GM18951 (cell line): ENCODE results near the gene FGFR1OP2.
A peak's percentile ranks its signal among the peaks of the same experiment; 100 is the strongest.

Source experiments
- POLR2A ChIP-seq: IDR thresholded peaks from 4 replicates; pipeline ENCODE4 v1.6.1; 2011; ENCODE audit warnings: mild to moderate bottlenecking; ENCODE audit not compliant: insufficient read length, insufficient read depth; ENCODE audit errors: extremely low read depth
- in situ Hi-C: fragments of 300-500 bp; cut with MboI; formaldehyde crosslinking; loops from one replicate; pipeline ENCODE4 v1.12.0; 2022; ENCODE audit warnings: low sequenced_read_pairs, mixed read lengths, inconsistent platforms; ENCODE audit not compliant: unreplicated experiment

Gene FGFR1OP2

DNA sequence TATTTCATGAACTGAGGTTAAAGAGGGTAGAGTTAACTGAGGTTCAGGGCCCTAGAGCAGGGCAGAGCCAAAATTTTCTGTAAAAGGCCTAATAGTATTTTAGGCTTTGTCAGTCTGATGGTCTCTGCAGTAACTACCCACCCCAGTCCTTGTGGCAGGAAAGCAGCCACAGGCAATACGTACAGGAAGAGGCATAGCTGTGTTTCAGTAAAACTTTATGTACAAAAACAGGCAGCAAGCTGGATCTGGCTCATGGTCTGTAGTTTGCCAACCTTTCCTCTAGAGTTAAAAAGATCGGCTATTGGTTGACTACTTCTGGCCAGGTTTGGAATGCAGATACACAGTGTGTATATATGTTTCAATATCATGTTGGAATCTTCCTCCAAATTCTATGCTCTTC lies 58.7 kb downstream of the FGFR1OP2 start:
- TF ChIP-seq POLR2A = no peak
- in situ Hi-C loops = no loop called here

DNA sequence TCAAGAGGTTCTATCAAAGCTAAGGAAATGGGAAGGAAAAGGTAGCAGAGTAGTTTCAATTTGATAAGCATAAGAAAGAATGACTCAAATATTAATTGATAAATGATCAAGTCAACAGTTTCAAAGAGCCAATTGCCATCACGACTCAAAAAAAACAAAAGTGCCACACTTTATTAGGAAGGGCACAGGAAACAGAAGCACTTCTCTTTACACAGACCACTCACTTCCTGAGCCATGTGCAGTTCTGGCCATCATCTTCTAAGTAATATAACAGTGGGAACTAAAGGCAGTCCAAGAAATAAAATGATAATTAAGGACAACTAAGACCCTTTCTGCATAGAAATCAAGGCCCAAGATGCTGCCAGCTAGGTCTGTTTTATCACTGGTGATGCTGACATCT lies 62.7 kb downstream of the FGFR1OP2 start:
- no peak for TF ChIP-seq POLR2A
- in situ Hi-C loops = no loop called here

DNA sequence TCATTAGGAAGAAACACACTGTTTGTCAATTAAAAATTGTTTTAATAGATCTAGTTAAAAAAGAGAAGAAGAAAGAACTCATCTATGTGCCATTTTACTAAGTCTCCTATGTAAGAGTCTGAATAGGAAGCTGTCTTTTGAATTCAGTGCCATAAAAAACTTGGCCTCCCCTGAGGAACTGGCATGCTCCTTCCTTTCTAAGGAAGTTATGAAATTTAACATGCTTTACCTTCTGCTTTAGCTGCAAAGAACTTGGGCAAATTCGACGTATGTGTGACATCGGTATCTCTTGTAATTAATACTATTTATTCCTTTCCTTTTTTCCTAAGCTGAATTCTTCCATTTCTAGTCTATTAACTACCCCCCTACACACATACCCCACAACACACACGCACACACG lies 63.4 kb downstream of the FGFR1OP2 start:
- in situ Hi-C loops = no loop called here
- no peak for TF ChIP-seq POLR2A

GRCh38 chr12:27002141-27002540 lies 63.9 kb downstream of the FGFR1OP2 start:
- no peak for TF ChIP-seq POLR2A
- in situ Hi-C loops = no loop called here

DNA sequence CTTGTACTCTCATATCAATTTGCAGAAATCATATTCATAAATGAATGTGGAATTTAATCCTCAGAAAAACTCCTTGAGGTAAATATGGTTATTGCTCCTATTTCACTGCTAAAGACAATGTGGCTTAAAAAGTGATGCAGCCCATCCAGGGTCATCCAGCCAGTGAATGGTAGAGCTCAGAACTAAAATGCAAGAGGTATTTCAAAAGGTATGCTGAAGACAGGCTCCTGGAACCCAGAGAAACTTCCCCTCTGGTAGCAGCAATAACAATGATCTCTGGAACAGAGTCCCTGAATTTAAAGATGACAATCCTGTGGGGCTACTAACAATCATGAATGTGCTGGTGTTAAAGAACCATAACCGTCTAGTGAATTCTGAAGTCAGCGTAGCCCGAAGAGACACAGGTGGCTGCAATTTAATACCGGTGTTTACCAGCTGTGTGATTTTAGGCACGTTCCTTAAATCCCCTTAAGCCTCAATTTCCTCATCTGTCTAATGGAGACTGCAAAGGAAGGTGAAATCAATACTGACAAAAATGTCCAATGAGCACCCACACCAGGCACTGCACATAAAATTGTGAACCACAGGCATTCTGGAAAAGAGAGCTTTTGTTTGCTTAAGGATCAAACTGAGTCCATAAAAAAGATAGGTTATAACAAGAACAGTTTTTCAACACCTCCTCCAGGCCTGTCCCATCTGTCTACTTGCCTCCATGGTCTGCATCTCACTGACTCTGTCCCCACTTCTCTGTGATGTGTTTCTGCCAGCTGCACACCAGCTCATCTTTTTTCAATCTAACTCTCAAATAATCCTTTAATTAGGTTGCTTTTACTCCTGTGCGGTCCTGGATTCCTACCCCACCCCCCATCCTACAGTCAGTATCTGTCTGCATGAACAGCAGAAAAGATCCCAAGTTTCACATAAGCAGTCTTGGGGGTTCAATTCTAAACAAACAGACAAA lies 65.4 kb downstream of the FGFR1OP2 start:
- no peak for TF ChIP-seq POLR2A
- in situ Hi-C loops = no loop called here

- in situ Hi-C loops = no loop called here
- TF ChIP-seq POLR2A = no peak
Observed at GRCh38 chr12:27005495-27005894, 67.2 kb downstream of the FGFR1OP2 start.

DNA sequence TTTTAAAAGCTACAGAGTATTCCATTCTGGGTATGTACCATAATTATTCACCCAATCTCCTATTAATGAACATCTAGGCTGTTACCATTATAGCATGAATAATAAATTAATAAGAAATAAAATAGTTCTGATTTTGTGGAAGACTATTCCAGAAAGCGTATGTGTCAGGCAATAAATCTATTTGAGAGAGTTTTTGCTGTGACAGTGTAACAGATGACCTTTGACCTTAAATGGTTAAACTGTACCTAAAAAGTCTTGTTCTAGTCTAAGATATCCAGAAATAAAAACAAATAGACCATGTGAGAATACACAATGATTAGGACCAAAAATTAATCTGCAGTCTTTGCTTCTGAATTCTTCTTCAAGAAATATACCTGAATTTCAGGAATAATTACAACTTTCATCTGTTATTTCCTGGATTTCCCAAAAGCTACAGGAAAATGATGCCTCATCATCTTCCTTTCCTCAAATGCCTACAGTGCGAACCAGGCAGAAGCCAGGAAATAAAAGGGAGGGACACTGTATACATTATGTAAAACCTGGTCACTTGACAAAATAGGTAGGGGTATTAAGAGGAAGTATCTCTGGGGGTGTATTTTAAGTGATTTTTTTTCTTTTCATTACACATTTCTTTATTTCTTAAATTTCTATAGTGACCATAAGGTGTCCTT lies 68.7 kb downstream of the FGFR1OP2 start:
- in situ Hi-C loops = no loop called here
- TF ChIP-seq POLR2A = no peak

DNA sequence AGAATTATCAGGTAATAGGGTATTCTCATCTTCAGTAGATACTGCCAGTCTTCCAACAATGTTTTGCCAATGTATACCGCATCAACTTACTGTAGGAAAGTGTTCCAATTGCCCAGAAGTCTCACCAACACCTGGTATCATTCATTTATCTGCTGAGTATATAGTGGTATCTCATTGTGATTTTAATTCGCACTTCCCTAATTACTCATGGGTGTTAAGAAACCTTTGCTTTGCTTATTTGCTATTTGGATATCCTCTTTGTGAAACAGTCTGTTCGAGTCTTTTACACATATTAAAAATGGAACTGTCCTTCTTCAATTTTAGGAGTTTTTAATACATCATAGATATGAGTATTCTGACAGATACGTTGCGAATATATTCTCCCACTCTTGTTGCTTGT lies 69.8 kb downstream of the FGFR1OP2 start:
- TF ChIP-seq POLR2A = no peak
- in situ Hi-C loops = no loop called here

GRCh38 chr12:27009881-27010301 lies 71.6 kb downstream of the FGFR1OP2 start:
- TF ChIP-seq POLR2A = no peak
- in situ Hi-C loops = no loop called here

- in situ Hi-C loops = no loop called here
- no peak for TF ChIP-seq POLR2A
Observed at GRCh38 chr12:27012239-27012981, 74.1 kb downstream of the FGFR1OP2 start.

DNA sequence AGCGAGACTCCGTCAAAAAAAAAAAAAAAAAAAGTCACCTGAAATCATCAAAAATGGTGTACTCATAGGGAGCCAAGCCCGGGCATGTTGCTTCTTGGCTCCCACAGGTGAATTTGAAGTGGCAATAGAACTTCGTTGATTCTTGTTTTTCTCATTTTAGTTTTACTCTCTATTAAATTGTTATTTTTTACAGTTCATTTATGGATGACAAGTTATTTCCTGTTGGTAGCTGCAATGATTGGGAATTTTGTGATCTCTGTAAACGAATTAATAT lies 74.6 kb downstream of the FGFR1OP2 start:
- no peak for TF ChIP-seq POLR2A
- in situ Hi-C loops = no loop called here

DNA sequence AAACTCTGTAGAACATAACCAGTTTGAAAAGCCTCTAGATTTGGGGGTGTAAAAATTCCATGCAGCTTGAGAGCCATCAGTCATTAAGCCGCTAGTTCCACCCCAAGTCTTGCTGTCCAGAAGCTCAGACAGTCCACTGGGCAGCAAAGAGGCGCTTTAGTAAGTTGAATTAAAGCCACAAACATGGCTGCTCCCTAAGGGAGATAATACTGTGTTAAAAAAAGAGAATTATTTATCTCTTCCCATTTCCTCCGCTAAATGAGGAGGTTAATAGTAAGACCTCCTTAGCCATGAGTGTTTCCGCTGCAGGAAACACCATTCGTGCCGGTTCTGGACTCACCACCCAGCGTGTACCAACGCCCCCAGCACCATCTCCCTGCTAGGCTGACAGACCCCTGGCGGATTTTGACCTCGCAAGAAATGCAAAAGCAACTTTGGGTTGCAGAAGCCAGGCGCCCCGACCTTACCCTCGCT lies 75.4 kb downstream of the FGFR1OP2 start:
- in situ Hi-C loops = no loop called here
- no peak for TF ChIP-seq POLR2A

DNA sequence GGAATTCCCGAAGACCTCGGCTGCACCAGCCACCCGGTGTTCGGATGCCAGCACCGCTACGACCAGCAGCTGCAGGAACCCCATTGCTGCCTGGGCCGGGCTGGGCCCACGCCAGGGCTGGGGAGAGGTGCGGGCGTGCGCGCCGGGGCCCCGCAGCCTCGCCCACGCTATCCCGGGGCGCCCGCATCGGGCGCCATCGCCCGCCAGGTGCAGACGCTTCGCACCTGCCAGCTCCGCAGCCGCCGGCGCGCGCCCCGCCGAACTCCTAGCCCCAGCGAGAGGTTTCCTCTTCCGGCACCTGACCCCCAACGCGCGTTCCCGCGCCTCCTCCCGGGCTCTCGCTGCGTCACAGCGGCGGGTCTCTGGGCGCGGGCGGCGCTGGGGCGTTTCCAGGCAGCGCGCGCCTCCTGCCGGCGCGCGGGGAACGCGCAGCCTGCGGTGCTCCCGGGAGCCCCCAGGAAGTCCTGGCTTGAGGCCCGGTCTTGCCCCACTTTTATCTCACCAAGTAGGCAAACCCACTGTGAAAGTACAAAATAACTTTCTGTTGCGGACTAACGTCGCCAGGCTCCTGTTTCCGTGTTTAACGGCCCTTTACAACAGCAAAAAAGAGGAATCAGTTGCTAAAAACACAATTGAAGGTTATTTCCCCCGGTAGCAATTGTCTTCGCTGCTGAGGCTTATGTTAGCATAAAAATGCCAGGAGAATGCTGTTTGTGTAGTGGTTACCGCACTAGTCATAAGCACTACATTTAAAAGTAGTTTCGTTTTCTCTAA lies 76.0 kb downstream of the FGFR1OP2 start, which contains the start of gene TM7SF3:
TSS of gene TM7SF3 (minus strand) at position 300 of the 774 bp plus-strand sequence. CDS start at position 84, 216 bp downstream.
- peak; percentile 91 for TF ChIP-seq POLR2A
- in situ Hi-C loops = no loop called here
